WTC11 (cell line): Measurements from ENCODE around the gene IGLL1. TPM values are rescaled to one million over a fixed set of nuclear protein-coding genes. Genes with fewer than 3 reads are reported as not detected.

Experiments used
- ATAC-seq: fragments of 200-7000 bp; cut with Tn5 transposase; 2 replicates; pipeline ENCODE4 v1.10.0; 2021; ENCODE audit warnings: mild to moderate bottlenecking, moderate library complexity
- CTCF ChIA-PET: fragments of 300-600 bp; sonication (Branson Sonifier 250); formaldehyde crosslinking; loops from one replicate; lab custom pipeline; 2021; ENCODE audit warnings: antibody characterized with exemption; lab: Charles Lee
- POLR2A ChIA-PET: fragments of 350-600 bp; sonication (Branson Sonifier 250); formaldehyde crosslinking; loops from one replicate; lab custom pipeline; 2021; ENCODE audit warnings: antibody characterized with exemption; lab: Charles Lee
- DNase-seq: peaks from one replicate; pipeline ENCODE4 v3.0.0; 2021; ENCODE audit warnings: low spot score
- H3K27ac Mint-ChIP-seq: 2 replicates; pipeline ENCODE4 v1.8.0; 2021; ENCODE audit warnings: mixed read lengths
- H3K27me3 Mint-ChIP-seq: 2 replicates; pipeline ENCODE4 v1.8.0; 2021; ENCODE audit warnings: low read depth, mild to moderate bottlenecking, moderate library complexity, mixed read lengths
- H3K36me3 Mint-ChIP-seq: 2 replicates; pipeline ENCODE4 v1.8.0; 2021; ENCODE audit warnings: mixed read lengths
- H3K4me1 Mint-ChIP-seq: 2 replicates; pipeline ENCODE4 v1.8.0; 2022; ENCODE audit warnings: mixed read lengths
- H3K4me3 Mint-ChIP-seq: 2 replicates; pipeline ENCODE4 v1.8.0; 2021; ENCODE audit warnings: mild to moderate bottlenecking, moderate library complexity, mixed read lengths
- H3K9me3 Mint-ChIP-seq: 2 replicates; pipeline ENCODE4 v1.8.0; 2021; ENCODE audit warnings: mixed read lengths
- CBFB ChIP-seq: sonication (generic); formaldehyde crosslinking; IDR thresholded peaks from 2 replicates; pipeline ENCODE4 v1.8.1; 2022; ENCODE audit warnings: mild to moderate bottlenecking, low read depth, missing genetic modification reagents
- FOXJ3 ChIP-seq: sonication (generic); formaldehyde crosslinking; IDR thresholded peaks from 2 replicates; pipeline ENCODE4 v1.9.0; 2021; ENCODE audit warnings: missing genetic modification reagents, mild to moderate bottlenecking, borderline replicate concordance
- GABPB1 ChIP-seq: sonication (generic); formaldehyde crosslinking; IDR thresholded peaks from 2 replicates; pipeline ENCODE4 v1.8.1; 2023; ENCODE audit warnings: mild to moderate bottlenecking, missing genetic modification reagents
- HMGA2 ChIP-seq: fragments of 250-450 bp; sonication (Bioruptor Pico); IDR thresholded peaks from 2 replicates; pipeline ENCODE4 v1.4.0; 2021; ENCODE audit warnings: mild to moderate bottlenecking, moderate library complexity
- IRF2 ChIP-seq: sonication (generic); formaldehyde crosslinking; IDR thresholded peaks from 2 replicates; pipeline ENCODE4 v1.8.0; 2022; ENCODE audit warnings: low read depth, missing genetic modification reagents, borderline replicate concordance
- JUN ChIP-seq: sonication (generic); formaldehyde crosslinking; IDR thresholded peaks from 2 replicates; pipeline ENCODE4 v1.8.0; 2023; ENCODE audit warnings: mild to moderate bottlenecking, missing genetic modification reagents
- NR2C2 ChIP-seq: sonication (generic); formaldehyde crosslinking; IDR thresholded peaks from 2 replicates; pipeline ENCODE4 v1.8.0; 2022; ENCODE audit warnings: mild to moderate bottlenecking, missing genetic modification reagents
- NR3C1 ChIP-seq: sonication (generic); formaldehyde crosslinking; conservative IDR thresholded peaks from 2 replicates; pipeline ENCODE4 v1.8.1; 2023; ENCODE audit warnings: low read depth, mild to moderate bottlenecking, missing genetic modification reagents
- RELA ChIP-seq: sonication (generic); formaldehyde crosslinking; IDR thresholded peaks from 2 replicates; pipeline ENCODE4 v1.8.1; 2022; ENCODE audit warnings: missing genetic modification reagents, mild to moderate bottlenecking, borderline replicate concordance
- TP53 ChIP-seq: sonication (generic); formaldehyde crosslinking; IDR thresholded peaks from 2 replicates; pipeline ENCODE4 v1.8.1; 2023; ENCODE audit warnings: mild to moderate bottlenecking, missing genetic modification reagents
- ZBTB21 ChIP-seq: sonication (generic); formaldehyde crosslinking; IDR thresholded peaks from 2 replicates; pipeline ENCODE4 v1.8.1; 2023; ENCODE audit warnings: mild to moderate bottlenecking, missing genetic modification reagents, borderline replicate concordance
- ZNF138 ChIP-seq: sonication (generic); formaldehyde crosslinking; conservative IDR thresholded peaks from 2 replicates; pipeline ENCODE4 v1.8.1; 2022; ENCODE audit warnings: mild to moderate bottlenecking, moderate library complexity, missing genetic modification reagents
- total RNA-seq: library from RNA; stranded (reverse); gene quantifications from 3 replicates; pipeline ENCODE4 v1.2.3, GENCODE V29; 2021
- TF ChIP-seq, protein P1 (sequence below): fragments of 250-450 bp; sonication (Bioruptor Pico); IDR thresholded peaks from 2 replicates; pipeline ENCODE4 v1.9.0; 2021; ENCODE audit warnings: mild to moderate bottlenecking
- TF ChIP-seq, protein P2 (sequence below): sonication (generic); formaldehyde crosslinking; conservative IDR thresholded peaks from 2 replicates; pipeline ENCODE4 v1.8.1; 2022; ENCODE audit warnings: mild to moderate bottlenecking, missing genetic modification reagents
- TF ChIP-seq, protein P3 (sequence below): sonication (generic); formaldehyde crosslinking; IDR thresholded peaks from 2 replicates; pipeline ENCODE4 v1.8.1; 2022; ENCODE audit warnings: mild to moderate bottlenecking, missing genetic modification reagents, moderate library complexity, borderline replicate concordance
- TF ChIP-seq, protein P4 (sequence below): sonication (generic); formaldehyde crosslinking; IDR thresholded peaks from 2 replicates; pipeline ENCODE4 v1.8.1; 2022; ENCODE audit warnings: mild to moderate bottlenecking, moderate library complexity, missing genetic modification reagents
- TF ChIP-seq, protein P5 (sequence below): sonication (generic); formaldehyde crosslinking; IDR thresholded peaks from 2 replicates; pipeline ENCODE4 v1.8.0; 2023; ENCODE audit warnings: missing genetic modification reagents, mild to moderate bottlenecking, borderline replicate concordance
- TF ChIP-seq, protein P6 (sequence below): sonication (generic); formaldehyde crosslinking; IDR thresholded peaks from 2 replicates; pipeline ENCODE4 v1.8.1; 2022; ENCODE audit warnings: low read depth, mild to moderate bottlenecking, moderate library complexity, missing genetic modification reagents, borderline replicate concordance

The IGLL1 gene
- total RNA-seq, 1 experiment from 2014 or later: not detected

DNA sequence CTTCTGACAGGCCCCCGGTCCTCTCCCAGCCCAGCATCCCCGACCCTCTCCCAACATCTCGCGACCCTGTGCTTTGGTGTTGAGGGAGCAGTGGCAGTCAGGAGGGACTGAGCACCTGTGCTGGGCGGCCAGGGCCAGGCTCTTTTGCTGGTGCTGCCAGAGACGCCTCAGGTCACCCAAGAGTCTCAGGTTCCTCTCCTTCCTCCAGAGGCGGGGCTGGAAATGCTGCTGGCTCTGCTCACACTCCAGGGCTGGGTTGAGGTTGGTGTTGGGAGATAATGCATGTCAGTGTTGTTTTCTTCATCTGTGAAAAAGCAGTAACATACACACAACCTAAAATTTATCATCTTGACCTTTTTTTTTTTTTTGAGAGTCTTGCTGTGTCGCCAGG, 1.2 kb upstream of the IGLL1 start:
- no peak for ATAC-seq
- no peak overlapping the region for H3K4me3 Mint-ChIP-seq
- no peaks in the 10 kb centered on the region for H3K36me3 Mint-ChIP-seq
- no peaks in the 10 kb centered on the region for H3K4me1 Mint-ChIP-seq
- TF ChIP-seq, protein P1, sequence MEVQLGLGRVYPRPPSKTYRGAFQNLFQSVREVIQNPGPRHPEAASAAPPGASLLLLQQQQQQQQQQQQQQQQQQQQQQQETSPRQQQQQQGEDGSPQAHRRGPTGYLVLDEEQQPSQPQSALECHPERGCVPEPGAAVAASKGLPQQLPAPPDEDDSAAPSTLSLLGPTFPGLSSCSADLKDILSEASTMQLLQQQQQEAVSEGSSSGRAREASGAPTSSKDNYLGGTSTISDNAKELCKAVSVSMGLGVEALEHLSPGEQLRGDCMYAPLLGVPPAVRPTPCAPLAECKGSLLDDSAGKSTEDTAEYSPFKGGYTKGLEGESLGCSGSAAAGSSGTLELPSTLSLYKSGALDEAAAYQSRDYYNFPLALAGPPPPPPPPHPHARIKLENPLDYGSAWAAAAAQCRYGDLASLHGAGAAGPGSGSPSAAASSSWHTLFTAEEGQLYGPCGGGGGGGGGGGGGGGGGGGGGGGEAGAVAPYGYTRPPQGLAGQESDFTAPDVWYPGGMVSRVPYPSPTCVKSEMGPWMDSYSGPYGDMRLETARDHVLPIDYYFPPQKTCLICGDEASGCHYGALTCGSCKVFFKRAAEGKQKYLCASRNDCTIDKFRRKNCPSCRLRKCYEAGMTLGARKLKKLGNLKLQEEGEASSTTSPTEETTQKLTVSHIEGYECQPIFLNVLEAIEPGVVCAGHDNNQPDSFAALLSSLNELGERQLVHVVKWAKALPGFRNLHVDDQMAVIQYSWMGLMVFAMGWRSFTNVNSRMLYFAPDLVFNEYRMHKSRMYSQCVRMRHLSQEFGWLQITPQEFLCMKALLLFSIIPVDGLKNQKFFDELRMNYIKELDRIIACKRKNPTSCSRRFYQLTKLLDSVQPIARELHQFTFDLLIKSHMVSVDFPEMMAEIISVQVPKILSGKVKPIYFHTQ (CRISPR knock-in tag): no peak
- TF ChIP-seq ZBTB21 (CRISPR knock-in tag) (no peak), NR3C1 (CRISPR knock-in tag) (no peak), FOXJ3 (no peak), NR2C2 (CRISPR knock-in tag) (no peak), CBFB (CRISPR knock-in tag) (no peak), IRF2 (CRISPR knock-in tag) (no peak), GABPB1 (CRISPR knock-in tag) (no peak), ZNF138 (CRISPR knock-in tag) (no peak), RELA (no peak), JUN (CRISPR knock-in tag) (no peak), TP53 (CRISPR knock-in tag) (no peak), HMGA2 (CRISPR knock-in tag) (no peak)
- TF ChIP-seq, protein P2, sequence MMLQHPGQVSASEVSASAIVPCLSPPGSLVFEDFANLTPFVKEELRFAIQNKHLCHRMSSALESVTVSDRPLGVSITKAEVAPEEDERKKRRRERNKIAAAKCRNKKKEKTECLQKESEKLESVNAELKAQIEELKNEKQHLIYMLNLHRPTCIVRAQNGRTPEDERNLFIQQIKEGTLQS (CRISPR knock-in tag): no peak
- TF ChIP-seq, protein P3, sequence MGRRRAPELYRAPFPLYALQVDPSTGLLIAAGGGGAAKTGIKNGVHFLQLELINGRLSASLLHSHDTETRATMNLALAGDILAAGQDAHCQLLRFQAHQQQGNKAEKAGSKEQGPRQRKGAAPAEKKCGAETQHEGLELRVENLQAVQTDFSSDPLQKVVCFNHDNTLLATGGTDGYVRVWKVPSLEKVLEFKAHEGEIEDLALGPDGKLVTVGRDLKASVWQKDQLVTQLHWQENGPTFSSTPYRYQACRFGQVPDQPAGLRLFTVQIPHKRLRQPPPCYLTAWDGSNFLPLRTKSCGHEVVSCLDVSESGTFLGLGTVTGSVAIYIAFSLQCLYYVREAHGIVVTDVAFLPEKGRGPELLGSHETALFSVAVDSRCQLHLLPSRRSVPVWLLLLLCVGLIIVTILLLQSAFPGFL (CRISPR knock-in tag): no peak
- TF ChIP-seq, protein P4, sequence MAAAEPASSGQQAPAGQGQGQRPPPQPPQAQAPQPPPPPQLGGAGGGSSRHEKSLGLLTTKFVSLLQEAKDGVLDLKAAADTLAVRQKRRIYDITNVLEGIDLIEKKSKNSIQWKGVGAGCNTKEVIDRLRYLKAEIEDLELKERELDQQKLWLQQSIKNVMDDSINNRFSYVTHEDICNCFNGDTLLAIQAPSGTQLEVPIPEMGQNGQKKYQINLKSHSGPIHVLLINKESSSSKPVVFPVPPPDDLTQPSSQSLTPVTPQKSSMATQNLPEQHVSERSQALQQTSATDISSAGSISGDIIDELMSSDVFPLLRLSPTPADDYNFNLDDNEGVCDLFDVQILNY (CRISPR knock-in tag): no peak
- TF ChIP-seq, protein P5, sequence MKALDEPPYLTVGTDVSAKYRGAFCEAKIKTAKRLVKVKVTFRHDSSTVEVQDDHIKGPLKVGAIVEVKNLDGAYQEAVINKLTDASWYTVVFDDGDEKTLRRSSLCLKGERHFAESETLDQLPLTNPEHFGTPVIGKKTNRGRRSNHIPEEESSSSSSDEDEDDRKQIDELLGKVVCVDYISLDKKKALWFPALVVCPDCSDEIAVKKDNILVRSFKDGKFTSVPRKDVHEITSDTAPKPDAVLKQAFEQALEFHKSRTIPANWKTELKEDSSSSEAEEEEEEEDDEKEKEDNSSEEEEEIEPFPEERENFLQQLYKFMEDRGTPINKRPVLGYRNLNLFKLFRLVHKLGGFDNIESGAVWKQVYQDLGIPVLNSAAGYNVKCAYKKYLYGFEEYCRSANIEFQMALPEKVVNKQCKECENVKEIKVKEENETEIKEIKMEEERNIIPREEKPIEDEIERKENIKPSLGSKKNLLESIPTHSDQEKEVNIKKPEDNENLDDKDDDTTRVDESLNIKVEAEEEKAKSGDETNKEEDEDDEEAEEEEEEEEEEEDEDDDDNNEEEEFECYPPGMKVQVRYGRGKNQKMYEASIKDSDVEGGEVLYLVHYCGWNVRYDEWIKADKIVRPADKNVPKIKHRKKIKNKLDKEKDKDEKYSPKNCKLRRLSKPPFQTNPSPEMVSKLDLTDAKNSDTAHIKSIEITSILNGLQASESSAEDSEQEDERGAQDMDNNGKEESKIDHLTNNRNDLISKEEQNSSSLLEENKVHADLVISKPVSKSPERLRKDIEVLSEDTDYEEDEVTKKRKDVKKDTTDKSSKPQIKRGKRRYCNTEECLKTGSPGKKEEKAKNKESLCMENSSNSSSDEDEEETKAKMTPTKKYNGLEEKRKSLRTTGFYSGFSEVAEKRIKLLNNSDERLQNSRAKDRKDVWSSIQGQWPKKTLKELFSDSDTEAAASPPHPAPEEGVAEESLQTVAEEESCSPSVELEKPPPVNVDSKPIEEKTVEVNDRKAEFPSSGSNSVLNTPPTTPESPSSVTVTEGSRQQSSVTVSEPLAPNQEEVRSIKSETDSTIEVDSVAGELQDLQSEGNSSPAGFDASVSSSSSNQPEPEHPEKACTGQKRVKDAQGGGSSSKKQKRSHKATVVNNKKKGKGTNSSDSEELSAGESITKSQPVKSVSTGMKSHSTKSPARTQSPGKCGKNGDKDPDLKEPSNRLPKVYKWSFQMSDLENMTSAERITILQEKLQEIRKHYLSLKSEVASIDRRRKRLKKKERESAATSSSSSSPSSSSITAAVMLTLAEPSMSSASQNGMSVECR (CRISPR knock-in tag): no peak
- TF ChIP-seq, protein P6, sequence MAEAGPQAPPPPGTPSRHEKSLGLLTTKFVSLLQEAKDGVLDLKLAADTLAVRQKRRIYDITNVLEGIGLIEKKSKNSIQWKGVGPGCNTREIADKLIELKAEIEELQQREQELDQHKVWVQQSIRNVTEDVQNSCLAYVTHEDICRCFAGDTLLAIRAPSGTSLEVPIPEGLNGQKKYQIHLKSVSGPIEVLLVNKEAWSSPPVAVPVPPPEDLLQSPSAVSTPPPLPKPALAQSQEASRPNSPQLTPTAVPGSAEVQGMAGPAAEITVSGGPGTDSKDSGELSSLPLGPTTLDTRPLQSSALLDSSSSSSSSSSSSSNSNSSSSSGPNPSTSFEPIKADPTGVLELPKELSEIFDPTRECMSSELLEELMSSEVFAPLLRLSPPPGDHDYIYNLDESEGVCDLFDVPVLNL (CRISPR knock-in tag): no peak
- POLR2A ChIA-PET: interaction anchor here (0.6 kb wide), 1 partner anchor 461 kb away, joined by 3 read pairs; no protein-coding TSS in a partner anchor
- CTCF ChIA-PET: interaction anchor here (0.5 to 3.8 kb wide), 3 partner anchors 10 to 793 kb away, joined by 3 to 24 read pairs (median 6); no protein-coding TSS in a partner anchor
- H3K27ac Mint-ChIP-seq: no peak overlapping the region
- no peaks in the 10 kb centered on the region for H3K9me3 Mint-ChIP-seq
- DNase-seq: no peak
- H3K27me3 Mint-ChIP-seq: peaks cover 3% of the 10 kb centered on the region; the same call in 1 of the 2 replicates
